Chondrocyte (in vitro differentiated cells): ENCODE measurements around the gene MAST3. TPM values are rescaled to one million over a fixed set of nuclear protein-coding genes. Genes with fewer than 3 reads are reported as not detected.

Experiments
- DNase-seq: peaks from one replicate; pipeline ENCODE4 v3.0.0; 2021; ENCODE audit warnings: mixed read lengths, low spot score
- H3K27ac Mint-ChIP-seq: one replicate; pipeline ENCODE4 v1.8.0; 2021; ENCODE audit warnings: mild to moderate bottlenecking, moderate library complexity, mixed read lengths; ENCODE audit not compliant: unreplicated experiment
- H3K27me3 Mint-ChIP-seq: 2 replicates; pipeline ENCODE4 v1.8.0; 2021; ENCODE audit warnings: low read depth, mixed read lengths
- H3K36me3 Mint-ChIP-seq: 2 replicates; pipeline ENCODE4 v1.8.0; 2021; ENCODE audit warnings: low read depth, mixed read lengths
- H3K4me1 Mint-ChIP-seq: 2 replicates; pipeline ENCODE4 v1.8.0; 2021; ENCODE audit warnings: low read depth, mild to moderate bottlenecking, mixed read lengths
- H3K4me3 Mint-ChIP-seq: one replicate; pipeline ENCODE4 v1.8.0; 2021; ENCODE audit warnings: mild to moderate bottlenecking, moderate library complexity, mixed read lengths; ENCODE audit not compliant: unreplicated experiment
- H3K9me3 Mint-ChIP-seq: 2 replicates; pipeline ENCODE4 v1.8.0; 2021; ENCODE audit warnings: low read depth, mixed read lengths
- total RNA-seq: library from RNA; stranded (reverse); gene quantifications from 3 replicates; pipeline ENCODE4 v1.2.1, GENCODE V29; 2021
- TF ChIP-seq, protein P1 (sequence below): fragments of 200-600 bp; sonication (generic); IDR thresholded peaks from 2 replicates; pipeline ENCODE4 v1.5.0; 2021; ENCODE audit warnings: antibody characterized with exemption, mild to moderate bottlenecking, moderate library complexity

The MAST3 gene
- total RNA-seq, 1 donor from 2014 or later: 10.1 TPM

DNA sequence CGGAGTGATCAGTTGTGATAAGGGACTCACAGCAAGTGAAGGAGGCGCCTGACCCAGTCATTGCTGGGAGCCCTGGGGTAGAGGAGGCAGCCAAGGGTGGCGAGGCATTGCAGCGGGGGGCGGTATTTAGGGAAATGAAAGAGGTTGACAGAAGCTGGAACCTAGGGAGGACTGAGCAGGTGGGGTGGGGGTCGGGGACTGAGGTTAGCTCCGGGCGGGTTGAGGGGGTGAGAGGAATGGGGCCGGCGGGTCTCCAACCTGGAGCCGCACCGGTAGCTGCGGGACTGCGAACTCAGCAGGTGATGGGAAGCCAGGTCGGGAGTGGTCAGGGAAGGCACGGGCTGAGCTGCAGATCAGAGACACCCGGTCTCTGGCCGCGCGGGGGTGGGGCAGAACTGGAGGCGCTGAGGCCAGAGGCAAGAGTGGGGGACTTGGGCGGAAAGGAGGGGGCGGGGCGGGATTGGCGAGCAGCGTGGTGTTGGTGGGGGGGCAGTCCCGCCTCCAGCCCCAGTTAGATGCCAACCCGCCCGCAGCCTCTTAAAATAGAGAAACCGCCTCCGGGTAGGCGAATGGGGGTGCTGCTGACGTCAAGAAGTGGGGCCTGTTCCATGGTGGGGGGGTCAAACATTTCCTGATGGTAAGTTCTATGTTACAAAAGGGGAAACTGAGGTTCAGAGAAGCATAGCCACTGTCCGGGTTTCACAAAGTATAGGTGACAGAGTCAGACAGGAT, 1.5 kb downstream of the MAST3 start:
- H3K27me3 Mint-ChIP-seq: peaks cover 15% of the 10 kb centered on the region
- H3K9me3 Mint-ChIP-seq: no peaks in the 10 kb centered on the region
- TF ChIP-seq, protein P1, sequence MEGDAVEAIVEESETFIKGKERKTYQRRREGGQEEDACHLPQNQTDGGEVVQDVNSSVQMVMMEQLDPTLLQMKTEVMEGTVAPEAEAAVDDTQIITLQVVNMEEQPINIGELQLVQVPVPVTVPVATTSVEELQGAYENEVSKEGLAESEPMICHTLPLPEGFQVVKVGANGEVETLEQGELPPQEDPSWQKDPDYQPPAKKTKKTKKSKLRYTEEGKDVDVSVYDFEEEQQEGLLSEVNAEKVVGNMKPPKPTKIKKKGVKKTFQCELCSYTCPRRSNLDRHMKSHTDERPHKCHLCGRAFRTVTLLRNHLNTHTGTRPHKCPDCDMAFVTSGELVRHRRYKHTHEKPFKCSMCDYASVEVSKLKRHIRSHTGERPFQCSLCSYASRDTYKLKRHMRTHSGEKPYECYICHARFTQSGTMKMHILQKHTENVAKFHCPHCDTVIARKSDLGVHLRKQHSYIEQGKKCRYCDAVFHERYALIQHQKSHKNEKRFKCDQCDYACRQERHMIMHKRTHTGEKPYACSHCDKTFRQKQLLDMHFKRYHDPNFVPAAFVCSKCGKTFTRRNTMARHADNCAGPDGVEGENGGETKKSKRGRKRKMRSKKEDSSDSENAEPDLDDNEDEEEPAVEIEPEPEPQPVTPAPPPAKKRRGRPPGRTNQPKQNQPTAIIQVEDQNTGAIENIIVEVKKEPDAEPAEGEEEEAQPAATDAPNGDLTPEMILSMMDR: no peak
- H3K27ac Mint-ChIP-seq: no peak overlapping the region
- peaks cover 29% of the 10 kb centered on the region for H3K4me1 Mint-ChIP-seq
- DNase-seq: no peak
- H3K4me3 Mint-ChIP-seq: peak overlapping the region; percentile 16
- no peaks in the 10 kb centered on the region for H3K36me3 Mint-ChIP-seq

DNA sequence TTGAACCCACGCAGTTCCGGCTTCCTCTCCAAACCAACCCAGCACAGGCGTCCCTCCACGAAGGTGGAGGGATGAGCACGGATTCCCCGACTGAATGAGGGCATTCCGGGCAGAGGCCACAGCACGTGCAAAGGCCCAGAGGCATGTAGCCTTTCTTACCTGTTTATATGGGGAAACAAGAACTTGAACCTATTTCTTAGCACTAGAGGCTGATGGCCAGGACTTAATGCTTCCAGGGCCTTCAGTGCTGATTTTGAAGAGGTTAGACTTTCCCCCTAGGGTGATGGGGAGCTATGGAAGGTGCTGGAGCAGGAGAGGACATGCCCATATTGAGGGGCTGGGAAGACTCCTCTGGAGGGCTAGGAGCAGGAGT, 2.0 kb downstream of the MAST3 start:
- no peak overlapping the region for H3K27ac Mint-ChIP-seq
- no peak overlapping the region for H3K4me3 Mint-ChIP-seq
- no peak for DNase-seq
- H3K4me1 Mint-ChIP-seq: peaks cover 28% of the 10 kb centered on the region
- H3K9me3 Mint-ChIP-seq: no peaks in the 10 kb centered on the region
- TF ChIP-seq, protein P1: no peak
- peaks cover 15% of the 10 kb centered on the region for H3K27me3 Mint-ChIP-seq
- no peaks in the 10 kb centered on the region for H3K36me3 Mint-ChIP-seq

DNA sequence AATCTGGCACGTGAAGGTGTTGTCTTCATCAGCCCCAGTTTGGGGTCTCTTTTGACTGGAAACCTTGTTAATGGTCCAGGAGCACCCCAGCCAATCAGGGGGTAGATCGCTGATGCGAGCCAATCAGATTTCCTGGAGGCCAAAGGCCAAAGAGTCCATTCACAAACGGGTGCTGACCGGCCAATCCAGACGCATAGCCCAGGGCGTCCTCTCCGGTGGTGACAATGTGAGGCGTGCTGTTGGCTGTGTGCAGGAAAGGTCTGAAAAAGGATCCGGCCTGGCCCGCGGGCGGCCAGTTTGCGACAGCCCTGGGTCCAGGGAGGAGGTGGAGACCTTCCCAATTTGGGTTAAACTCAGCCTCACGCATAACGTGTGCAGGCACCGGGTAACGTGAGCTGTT, 3.1 kb downstream of the MAST3 start:
- Mint-ChIP-seq H3K9me3 (no peaks in the 10 kb centered on the region), H3K4me1 (peaks cover 25% of the 10 kb centered on the region), H3K36me3 (no peaks in the 10 kb centered on the region), H3K27ac (no peak overlapping the region), H3K27me3 (peaks cover 15% of the 10 kb centered on the region), H3K4me3 (no peak overlapping the region)
- TF ChIP-seq, protein P1: no peak
- DNase-seq: no peak

DNA sequence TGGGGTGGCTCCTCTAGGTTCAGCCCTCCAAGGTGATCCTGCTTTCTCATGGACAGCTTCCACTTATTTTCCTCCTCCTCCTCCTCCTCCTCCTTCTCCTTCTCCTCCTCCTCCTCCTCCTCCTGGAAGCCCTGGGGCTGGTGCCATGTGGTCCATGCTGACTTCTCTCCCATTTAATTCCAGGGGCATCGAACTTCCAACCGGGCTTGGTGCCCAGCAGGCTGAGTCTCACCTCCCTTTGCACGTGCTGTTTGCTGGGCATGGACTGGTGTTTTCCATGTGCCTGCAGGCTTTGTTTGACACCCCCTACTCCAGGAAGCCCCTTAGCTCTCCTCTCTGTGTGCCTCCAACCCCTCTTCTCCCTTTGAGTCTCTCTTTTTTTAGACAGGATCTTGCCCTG, 3.7 kb downstream of the MAST3 start:
- H3K36me3 Mint-ChIP-seq: no peaks in the 10 kb centered on the region
- H3K4me1 Mint-ChIP-seq: peaks cover 25% of the 10 kb centered on the region
- H3K27me3 Mint-ChIP-seq: peaks cover 15% of the 10 kb centered on the region
- H3K9me3 Mint-ChIP-seq: no peaks in the 10 kb centered on the region
- TF ChIP-seq, protein P1: no peak
- no peak overlapping the region for H3K27ac Mint-ChIP-seq
- H3K4me3 Mint-ChIP-seq: no peak overlapping the region
- no peak for DNase-seq

DNA sequence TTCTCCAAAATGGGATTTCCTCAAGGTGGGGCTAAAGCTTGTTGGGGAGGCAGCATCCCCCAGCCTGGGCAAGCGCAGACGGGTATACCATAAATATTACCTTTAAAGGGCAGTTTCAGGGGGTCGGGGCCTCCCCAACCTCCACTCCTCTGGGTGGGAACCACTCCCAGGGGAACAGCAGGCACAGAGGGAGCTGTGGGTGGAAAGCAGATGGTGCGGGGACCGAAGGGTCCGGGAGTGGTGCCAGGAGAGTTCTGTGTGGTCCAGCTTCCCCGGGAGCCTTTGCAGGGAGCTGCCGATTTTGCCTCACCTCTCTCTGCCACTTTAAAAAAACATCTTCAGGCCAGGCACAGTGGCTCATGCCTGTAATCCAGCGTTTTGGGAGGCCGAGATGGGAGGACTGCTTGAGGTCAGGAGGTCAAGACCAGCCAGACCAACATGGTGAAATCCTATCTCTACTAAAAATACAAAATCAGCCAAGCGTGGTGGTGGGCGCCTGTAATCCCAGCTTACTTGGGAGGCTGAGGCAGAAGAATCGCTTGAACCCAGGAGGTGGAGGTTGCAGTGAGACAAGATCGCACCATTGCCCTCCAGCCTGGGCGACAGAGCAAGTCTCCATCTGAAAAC, 5.5 kb downstream of the MAST3 start:
- H3K27ac Mint-ChIP-seq: no peak overlapping the region

More for the DNA sequence above, 5.5 kb downstream of the MAST3 start:
- Mint-ChIP-seq H3K4me1 (peaks cover 22% of the 10 kb centered on the region), H3K9me3 (no peaks in the 10 kb centered on the region), H3K27me3 (peaks cover 15% of the 10 kb centered on the region), H3K4me3 (no peak overlapping the region), H3K36me3 (no peaks in the 10 kb centered on the region)
- DNase-seq: no peak
- TF ChIP-seq, protein P1: no peak
